Omental fat pad (tissue), 4 donors: ENCODE measurements around the gene GPR37L1. TPM values are rescaled to one million over a fixed set of nuclear protein-coding genes. Genes with fewer than 3 reads are reported as not detected.
A peak's percentile ranks its signal among the peaks of the same experiment; 100 is the strongest.

Source experiments
- ATAC-seq: fragments of 150-250 bp; one replicate; pipeline ENCODE4 v1.9.1; 2016; ENCODE audit warnings: mild to moderate bottlenecking, moderate library complexity; ENCODE audit not compliant: low FRiP score
- DNase-seq: peaks from one replicate; pipeline ENCODE4 v3.0.0-alpha.2; 2019; ENCODE audit warnings: low spot score
- CTCF ChIP-seq, 3 donors: fragments of 450-650 bp; IDR thresholded peaks; one replicate each; pipeline ENCODE4 v1.5.1; 2016 to 2017; ENCODE audit warnings: antibody characterized with exemption in 3 of 3, mild to moderate bottlenecking in 3 of 3, moderate library complexity in 2 of 3
- total RNA-seq, 4 donors: library from RNA; depleted of rRNA; stranded (reverse); fragments of >200 nt; gene quantifications; one replicate each; pipeline ENCODE4 v1.1.0, GENCODE V29; 2016

GPR37L1 gene
- total RNA-seq, 4 donors from 2014 or later, result 0.16 TPM; not detected in 3

- DNase-seq, result peak; percentile 65
- no peak for TF ChIP-seq CTCF (IDR thresholded peaks at IDR 0.05)
- no peak for ATAC-seq
Observed at GRCh38 chr1:202155478-202156021, 32.8 kb downstream of the GPR37L1 start.

GRCh38 chr1:202156590-202156989 lies 33.9 kb downstream of the GPR37L1 start:
- DNase-seq, result no peak
- no peak for ATAC-seq
- no peak for TF ChIP-seq CTCF (IDR thresholded peaks at IDR 0.05)

- TF ChIP-seq CTCF (IDR thresholded peaks at IDR 0.05), result no peak
- DNase-seq (no peak), ATAC-seq (no peak)
Observed at GRCh38 chr1:202157945-202158344, 35.2 kb downstream of the GPR37L1 start.

GRCh38 chr1:202158810-202159533 lies 36.3 kb downstream of the GPR37L1 start:
- no peak for DNase-seq
- no peak for TF ChIP-seq CTCF (IDR thresholded peaks at IDR 0.05)
- no peak for ATAC-seq

GRCh38 chr1:202159534-202160371 lies 37.0 kb downstream of the GPR37L1 start:
- ATAC-seq, result no peak
- no peak for DNase-seq
- no peak for TF ChIP-seq CTCF (IDR thresholded peaks at IDR 0.05)

- no peak for TF ChIP-seq CTCF (IDR thresholded peaks at IDR 0.05)
- ATAC-seq, result no peak
Observed at GRCh38 chr1:202160377-202160940, 37.7 kb downstream of the GPR37L1 start, which contains the start of gene PTPN7. Gene PTPN7, minus strand, starts transcription at chr1:202160602. Its CDS starts 1,200 bp downstream, at chr1:202159402.

More at GRCh38 chr1:202160377-202160940, 37.7 kb downstream of the GPR37L1 start, which contains the start of gene PTPN7:
- DNase-seq, result no peak
